ENCODE results near the gene LYL1.

GRCh38 chr19:13094106-13094504 is 8.6 kb downstream of the LYL1 start:
- peak; percentile 60; the same call in 1 of the 2 replicates for TF ChIP-seq CTCF (conservative IDR thresholded peaks at IDR 0.05; ENCODE audit: low read length)
- TF ChIP-seq EZH2phosphoT487 (IDR thresholded peaks at IDR 0.05; ENCODE audit: borderline replicate concordance, low read depth, low read length), result no peak
